Activated CD8-positive, alpha-beta T cell treated with anti-CD3 and anti-CD28 coated beads, Interleukin-2, amount 10 ng/mL, durations not matched to agents 7 days and 5 days (primary cell): ENCODE data around the gene ARHGAP31. TPM values are rescaled to one million over a fixed set of nuclear protein-coding genes. Genes with fewer than 3 reads are reported as not detected.

Source experiments
- ATAC-seq: fragments of 150-1000 bp; cut with Tn5 transposase; one replicate; pipeline ENCODE4 v1.10.0; 2021; ENCODE audit warnings: moderate library complexity
- CTCF ChIA-PET: fragments of 350-600 bp; sonication (Branson Sonifier 250); formaldehyde crosslinking; loops from one replicate; lab custom pipeline; 2021; ENCODE audit warnings: antibody characterized with exemption; lab: Charles Lee
- POLR2A ChIA-PET: fragments of 350-600 bp; sonication (Branson Sonifier 250); formaldehyde crosslinking; loops from one replicate; lab custom pipeline; 2021; ENCODE audit warnings: antibody characterized with exemption; lab: Charles Lee
- DNase-seq: peaks from one replicate; pipeline ENCODE4 v3.0.0-alpha.2; 2020
- H3K27ac Mint-ChIP-seq: one replicate; pipeline ENCODE4 v1.8.0; 2021; ENCODE audit warnings: mild to moderate bottlenecking, mixed read lengths
- H3K27me3 Mint-ChIP-seq: one replicate; pipeline ENCODE4 v1.8.0; 2021; ENCODE audit warnings: low read depth, mixed read lengths
- H3K36me3 Mint-ChIP-seq: one replicate; pipeline ENCODE4 v1.8.0; 2021; ENCODE audit warnings: low read depth, mixed read lengths
- H3K4me1 Mint-ChIP-seq: one replicate; pipeline ENCODE4 v1.8.0; 2021; ENCODE audit warnings: low read depth, mixed read lengths
- H3K4me3 Mint-ChIP-seq: one replicate; pipeline ENCODE4 v1.8.0; 2021; ENCODE audit warnings: mild to moderate bottlenecking, mixed read lengths
- H3K9me3 Mint-ChIP-seq: one replicate; pipeline ENCODE4 v1.8.0; 2022; ENCODE audit warnings: mixed read lengths; ENCODE audit not compliant: insufficient read depth
- total RNA-seq, 2 experiments: library from RNA; stranded (reverse); gene quantifications; one replicate each; pipeline ENCODE4 v1.2.3, GENCODE V29; 2021

ARHGAP31 gene
- total RNA-seq, 2 experiments from 2014 or later, result 2.3 to 2.5 TPM

- ATAC-seq, result no peak
- no peak overlapping the region for H3K4me3 Mint-ChIP-seq
Measured at GRCh38 chr3:119338754-119339153, 44.6 kb downstream of the ARHGAP31 start.

DNA sequence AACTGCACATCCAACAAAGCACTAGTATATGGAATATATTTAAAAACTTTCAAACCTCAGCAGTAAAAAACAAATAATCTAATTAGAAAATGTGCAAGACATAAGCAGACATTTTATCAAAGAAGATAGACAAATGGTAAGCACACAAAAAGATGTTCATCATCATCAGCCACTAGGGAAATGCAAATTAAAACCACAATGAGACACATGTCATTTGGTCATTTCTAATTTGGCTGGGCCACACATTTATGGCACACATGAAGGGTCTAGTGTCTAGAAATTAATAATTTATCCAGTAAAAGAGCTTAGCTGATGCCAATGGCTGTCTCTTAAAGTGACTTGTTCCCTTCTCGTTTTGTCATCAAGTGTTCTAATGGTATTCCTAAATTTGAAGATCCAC, 45.8 kb downstream of the ARHGAP31 start:
- H3K9me3 Mint-ChIP-seq, result no peaks in the 10 kb centered on the region
- no peaks in the 10 kb centered on the region for H3K27me3 Mint-ChIP-seq
- H3K4me1 Mint-ChIP-seq, result no peaks in the 10 kb centered on the region
- ATAC-seq (no peak), DNase-seq (no peak)
- H3K36me3 Mint-ChIP-seq, result peaks cover 2% of the 10 kb centered on the region
- no peak overlapping the region for H3K4me3 Mint-ChIP-seq
- ChIA-PET CTCF (interaction anchor here (1.1 to 6.4 kb wide), 3 partner anchors 12 to 99 kb away, joined by 3 to 27 read pairs (median 3); partner anchors contain the start of gene B4GALT4), POLR2A (no interaction called here)
- H3K27ac Mint-ChIP-seq, result no peak overlapping the region

More at GRCh38 chr3:119338754-119339153, 44.6 kb downstream of the ARHGAP31 start:
- no peak for DNase-seq
- POLR2A ChIA-PET, result interaction anchor here (0.7 kb wide), 1 partner anchor 31 kb away, joined by 3 read pairs; no protein-coding TSS in a partner anchor
- Mint-ChIP-seq H3K36me3 (peaks cover 2% of the 10 kb centered on the region), H3K27ac (no peak overlapping the region), H3K27me3 (no peaks in the 10 kb centered on the region), H3K4me1 (no peaks in the 10 kb centered on the region), H3K9me3 (no peaks in the 10 kb centered on the region)
- CTCF ChIA-PET, result interaction anchor here (1.0 to 6.4 kb wide), 3 partner anchors 8 to 454 kb away, joined by 3 to 27 read pairs (median 3); no protein-coding TSS in a partner anchor

DNA sequence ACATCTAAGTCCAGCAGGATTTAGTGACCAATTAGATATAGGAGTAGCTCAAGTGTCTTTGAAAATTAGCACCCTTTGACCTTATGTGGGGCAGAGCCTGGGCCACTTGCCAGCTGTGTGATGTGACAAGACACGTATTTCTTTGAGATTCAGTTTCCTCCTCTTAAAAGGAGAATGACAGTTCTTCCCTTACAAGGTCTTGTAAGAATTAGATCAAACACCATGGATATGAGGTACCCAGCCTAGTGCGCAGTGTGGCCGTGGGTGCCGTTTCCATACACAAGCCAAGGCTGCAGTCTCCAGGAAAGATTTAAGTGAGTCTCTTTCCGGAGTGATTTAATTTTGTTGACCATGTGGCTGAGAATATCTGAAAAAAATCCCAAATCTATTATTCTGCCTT, 46.3 kb downstream of the ARHGAP31 start:
- no peaks in the 10 kb centered on the region for H3K9me3 Mint-ChIP-seq
- no peaks in the 10 kb centered on the region for H3K4me1 Mint-ChIP-seq
- H3K27ac Mint-ChIP-seq, result no peak overlapping the region
- ChIA-PET POLR2A (no interaction called here), CTCF (interaction anchor here (1.1 to 6.4 kb wide), 3 partner anchors 12 to 100 kb away, joined by 3 to 27 read pairs (median 3); partner anchors contain the start of gene B4GALT4)
- H3K27me3 Mint-ChIP-seq, result no peaks in the 10 kb centered on the region
- H3K4me3 Mint-ChIP-seq, result no peak overlapping the region
- ATAC-seq (no peak), DNase-seq (no peak)
- peaks cover under 1% of the 10 kb centered on the region for H3K36me3 Mint-ChIP-seq

GRCh38 chr3:119342176-119342575, 48.0 kb downstream of the ARHGAP31 start:
- no peaks in the 10 kb centered on the region for H3K27me3 Mint-ChIP-seq
- ChIA-PET CTCF (interaction anchor here (6.4 kb wide), 1 partner anchor 10 kb away, joined by 27 read pairs; no protein-coding TSS in a partner anchor), POLR2A (no interaction called here)
- ATAC-seq (no peak), DNase-seq (no peak)
- no peak overlapping the region for H3K27ac Mint-ChIP-seq
- no peak overlapping the region for H3K4me3 Mint-ChIP-seq
- no peaks in the 10 kb centered on the region for H3K9me3 Mint-ChIP-seq
- H3K36me3 Mint-ChIP-seq, result no peaks in the 10 kb centered on the region
- H3K4me1 Mint-ChIP-seq, result no peaks in the 10 kb centered on the region

- Mint-ChIP-seq H3K9me3 (no peaks in the 10 kb centered on the region), H3K27ac (no peak overlapping the region), H3K27me3 (no peaks in the 10 kb centered on the region), H3K4me3 (no peak overlapping the region), H3K36me3 (no peaks in the 10 kb centered on the region), H3K4me1 (no peaks in the 10 kb centered on the region)
- no peak for DNase-seq
- CTCF ChIA-PET, result interaction anchor here (1.1 kb wide), 1 partner anchor 9 kb away, joined by 3 read pairs; no protein-coding TSS in a partner anchor
- POLR2A ChIA-PET, result no interaction called here
- ATAC-seq, result no peak
Measured at GRCh38 chr3:119343719-119344118, 49.5 kb downstream of the ARHGAP31 start.

GRCh38 chr3:119346076-119346496, 51.9 kb downstream of the ARHGAP31 start:
- Mint-ChIP-seq H3K36me3 (no peaks in the 10 kb centered on the region), H3K4me3 (no peak overlapping the region), H3K4me1 (peaks cover 3% of the 10 kb centered on the region), H3K9me3 (no peaks in the 10 kb centered on the region), H3K27ac (no peak overlapping the region), H3K27me3 (peaks cover 2% of the 10 kb centered on the region)
- ATAC-seq (no peak), DNase-seq (no peak)
- ChIA-PET POLR2A (no interaction called here), CTCF (interaction anchor here (0.8 to 1.8 kb wide), 4 partner anchors 8 to 105 kb away, joined by 3 to 6 read pairs (median 3); no protein-coding TSS in a partner anchor)

DNA sequence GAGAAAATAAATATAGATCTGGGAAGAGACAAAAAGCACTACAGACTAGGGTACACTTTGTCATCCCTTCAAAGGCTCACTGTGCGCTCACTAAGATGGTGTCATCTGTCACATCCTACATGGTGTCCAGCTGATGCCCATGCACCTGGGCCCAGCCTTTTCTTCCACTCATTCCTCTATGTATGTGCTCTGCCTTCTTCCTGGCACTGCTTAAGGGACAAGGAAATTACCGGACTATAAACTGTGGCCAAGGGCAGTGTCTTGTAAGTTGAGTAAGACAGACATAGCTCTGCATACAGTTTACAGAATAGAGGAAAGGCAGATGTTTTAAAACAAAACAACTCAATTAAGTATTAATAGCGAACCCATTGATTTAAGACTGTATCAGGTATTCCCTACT, 52.9 kb downstream of the ARHGAP31 start:
- POLR2A ChIA-PET, result no interaction called here
- H3K36me3 Mint-ChIP-seq, result no peaks in the 10 kb centered on the region
- H3K4me3 Mint-ChIP-seq, result no peak overlapping the region
- peaks cover 2% of the 10 kb centered on the region for H3K27me3 Mint-ChIP-seq
- peaks cover 10% of the 10 kb centered on the region for H3K4me1 Mint-ChIP-seq
- ATAC-seq, result no peak
- no peaks in the 10 kb centered on the region for H3K9me3 Mint-ChIP-seq
- H3K27ac Mint-ChIP-seq, result no peak overlapping the region
- CTCF ChIA-PET, result interaction anchor here (1.0 to 1.8 kb wide), 3 partner anchors 9 to 465 kb away, joined by 3 to 6 read pairs (median 3); partner anchors contain the start of gene B4GALT4
- no peak for DNase-seq

DNA sequence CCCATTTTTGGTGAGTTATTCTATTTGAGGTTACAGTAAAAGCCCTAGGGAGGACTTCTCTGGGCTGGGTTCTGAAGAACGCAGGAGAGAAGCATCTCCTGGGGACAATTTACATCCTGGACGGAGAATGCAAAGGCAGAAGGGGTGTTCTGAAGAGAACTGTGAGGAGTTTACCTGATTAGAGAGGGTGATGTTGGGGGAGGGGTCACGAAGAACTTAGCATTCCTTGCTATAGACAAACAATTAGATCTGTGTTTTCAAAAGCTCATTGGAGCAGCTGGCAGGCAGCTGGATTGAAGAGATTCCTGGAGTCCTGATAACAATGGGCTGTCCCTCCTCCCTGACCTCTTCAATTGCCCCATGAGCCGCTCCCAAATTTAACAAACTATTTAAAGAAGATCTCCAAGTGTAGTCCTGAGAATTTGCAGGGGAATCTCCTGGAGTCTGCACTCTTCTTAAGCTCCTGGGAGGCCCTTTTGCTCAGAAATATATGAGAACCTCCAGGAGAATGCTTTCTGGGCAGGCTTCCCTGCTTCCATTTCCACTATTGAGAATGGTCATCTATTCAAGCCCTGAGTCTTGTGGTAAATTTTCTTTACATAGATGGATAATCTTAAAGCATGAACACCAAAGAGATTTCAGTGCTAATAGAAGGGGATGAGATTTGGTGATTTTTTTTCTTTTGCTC, 55.3 kb downstream of the ARHGAP31 start:
- CTCF ChIA-PET, result interaction anchor here (0.9 to 1.4 kb wide), 2 partner anchors 10 to 75 kb away, joined by 3 read pairs; no protein-coding TSS in a partner anchor
- no peak for ATAC-seq
- H3K36me3 Mint-ChIP-seq, result no peaks in the 10 kb centered on the region
- H3K27ac Mint-ChIP-seq, result no peak overlapping the region
- no peaks in the 10 kb centered on the region for H3K9me3 Mint-ChIP-seq
- H3K27me3 Mint-ChIP-seq, result peaks cover 2% of the 10 kb centered on the region
- no peak overlapping the region for H3K4me3 Mint-ChIP-seq
- POLR2A ChIA-PET, result no interaction called here
- peaks cover 24% of the 10 kb centered on the region for H3K4me1 Mint-ChIP-seq
- DNase-seq, result no peak

- Mint-ChIP-seq H3K27me3 (peaks cover 2% of the 10 kb centered on the region), H3K36me3 (no peaks in the 10 kb centered on the region), H3K4me1 (peaks cover 24% of the 10 kb centered on the region), H3K27ac (no peak overlapping the region), H3K9me3 (no peaks in the 10 kb centered on the region), H3K4me3 (no peak overlapping the region)
- ATAC-seq, result no peak
- DNase-seq, result no peak
- ChIA-PET CTCF (interaction anchor here (0.9 to 1.4 kb wide), 2 partner anchors 11 to 76 kb away, joined by 3 read pairs; no protein-coding TSS in a partner anchor), POLR2A (no interaction called here)
Measured at GRCh38 chr3:119350114-119350513, 55.9 kb downstream of the ARHGAP31 start.

GRCh38 chr3:119351581-119351980, 57.4 kb downstream of the ARHGAP31 start:
- H3K4me1 Mint-ChIP-seq, result peaks cover 24% of the 10 kb centered on the region
- ChIA-PET CTCF (interaction anchor here (2.1 to 3.2 kb wide), 6 partner anchors 12 to 110 kb away, joined by 10 to 27 read pairs (median 14); partner anchors contain the start of genes ARHGAP31 and B4GALT4), POLR2A (interaction anchor here (0.6 to 1.2 kb wide), 3 partner anchors 76 to 113 kb away, joined by 3 read pairs; partner anchors contain the start of gene B4GALT4)
- peaks cover 2% of the 10 kb centered on the region for H3K27me3 Mint-ChIP-seq
- DNase-seq (no peak), ATAC-seq (no peak)
- no peak overlapping the region for H3K27ac Mint-ChIP-seq
- H3K36me3 Mint-ChIP-seq, result no peaks in the 10 kb centered on the region
- H3K4me3 Mint-ChIP-seq, result no peak overlapping the region
- no peaks in the 10 kb centered on the region for H3K9me3 Mint-ChIP-seq

GRCh38 chr3:119352034-119352609, 57.9 kb downstream of the ARHGAP31 start:
- no peaks in the 10 kb centered on the region for H3K9me3 Mint-ChIP-seq
- ChIA-PET POLR2A (interaction anchor here (0.6 to 1.8 kb wide), 5 partner anchors 30 to 146 kb away, joined by 3 to 7 read pairs (median 3); partner anchors contain the start of genes B4GALT4 and TIMMDC1), CTCF (interaction anchor here (0.8 to 3.2 kb wide), 12 partner anchors 12 to 468 kb away, joined by 3 to 27 read pairs (median 10); partner anchors contain the start of genes ARHGAP31 and B4GALT4)
- no peak overlapping the region for H3K4me3 Mint-ChIP-seq
- H3K27ac Mint-ChIP-seq, result peak overlapping the region; percentile 13
- peak; percentile 42 for DNase-seq
- peaks cover 5% of the 10 kb centered on the region for H3K27me3 Mint-ChIP-seq
- peak; percentile 78 for ATAC-seq
- peaks cover 24% of the 10 kb centered on the region for H3K4me1 Mint-ChIP-seq
- no peaks in the 10 kb centered on the region for H3K36me3 Mint-ChIP-seq
